ENCODE measurements around the gene KCNIP1. TPM values are rescaled to one million over a fixed set of nuclear protein-coding genes. Genes with fewer than 3 reads are reported as not detected.

KCNIP1 gene
- total and polyA plus RNA-seq, 8 donors, result 0.20 to 0.73 (median 0.31) TPM; not detected in 3

DNA sequence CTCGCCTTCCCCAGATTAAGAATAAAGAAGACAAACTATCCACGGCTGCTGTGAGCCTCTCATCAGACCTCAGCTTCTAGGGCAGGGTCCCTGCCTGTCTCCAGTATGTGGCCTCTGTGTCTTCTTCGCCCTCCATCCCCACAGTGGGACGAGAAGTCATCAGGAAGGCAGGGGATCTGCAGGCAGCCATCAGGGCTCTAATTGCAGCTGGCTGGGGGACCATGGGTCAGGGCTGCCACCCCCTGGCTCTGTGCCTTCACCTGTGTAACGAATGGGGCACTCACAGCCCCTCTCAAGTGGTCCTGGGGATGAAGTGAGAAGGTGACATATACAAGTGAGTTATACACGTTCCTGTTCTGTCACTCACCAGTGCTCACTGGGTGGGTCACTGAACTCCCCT lies 139.8 kb downstream of the KCNIP1 start:
- Histone ChIP-seq H3K4me1 (no peaks in the 10 kb centered on the region), H3K4me3 (no peak overlapping the region), H3K36me3 (no peaks in the 10 kb centered on the region), H3K27ac (no peak overlapping the region), H3K27me3 (peaks cover 0 to 37% (median 7%) of the 10 kb centered on the region in 3 donors), H3K9me3 (no peaks in the 10 kb centered on the region)
- TF ChIP-seq, protein P1, sequence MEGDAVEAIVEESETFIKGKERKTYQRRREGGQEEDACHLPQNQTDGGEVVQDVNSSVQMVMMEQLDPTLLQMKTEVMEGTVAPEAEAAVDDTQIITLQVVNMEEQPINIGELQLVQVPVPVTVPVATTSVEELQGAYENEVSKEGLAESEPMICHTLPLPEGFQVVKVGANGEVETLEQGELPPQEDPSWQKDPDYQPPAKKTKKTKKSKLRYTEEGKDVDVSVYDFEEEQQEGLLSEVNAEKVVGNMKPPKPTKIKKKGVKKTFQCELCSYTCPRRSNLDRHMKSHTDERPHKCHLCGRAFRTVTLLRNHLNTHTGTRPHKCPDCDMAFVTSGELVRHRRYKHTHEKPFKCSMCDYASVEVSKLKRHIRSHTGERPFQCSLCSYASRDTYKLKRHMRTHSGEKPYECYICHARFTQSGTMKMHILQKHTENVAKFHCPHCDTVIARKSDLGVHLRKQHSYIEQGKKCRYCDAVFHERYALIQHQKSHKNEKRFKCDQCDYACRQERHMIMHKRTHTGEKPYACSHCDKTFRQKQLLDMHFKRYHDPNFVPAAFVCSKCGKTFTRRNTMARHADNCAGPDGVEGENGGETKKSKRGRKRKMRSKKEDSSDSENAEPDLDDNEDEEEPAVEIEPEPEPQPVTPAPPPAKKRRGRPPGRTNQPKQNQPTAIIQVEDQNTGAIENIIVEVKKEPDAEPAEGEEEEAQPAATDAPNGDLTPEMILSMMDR (IDR thresholded peaks at IDR 0.05), result no peak
- TF ChIP-seq POLR2AphosphoS5 (IDR thresholded peaks at IDR 0.05), result no peak
- no peak for TF ChIP-seq EP300 (IDR thresholded peaks at IDR 0.05)
- no peak for TF ChIP-seq POLR2A (IDR thresholded peaks at IDR 0.05)
- no peak for DNase-seq
- WGBS, 5 donors, result 47 to 57% (median 54%) methylated on average over 4 to 6 of the region's 6 CpGs
- intact Hi-C loops (cut with DNase I; ENCODE audit: low total_unique reads), result no loop called here

DNA sequence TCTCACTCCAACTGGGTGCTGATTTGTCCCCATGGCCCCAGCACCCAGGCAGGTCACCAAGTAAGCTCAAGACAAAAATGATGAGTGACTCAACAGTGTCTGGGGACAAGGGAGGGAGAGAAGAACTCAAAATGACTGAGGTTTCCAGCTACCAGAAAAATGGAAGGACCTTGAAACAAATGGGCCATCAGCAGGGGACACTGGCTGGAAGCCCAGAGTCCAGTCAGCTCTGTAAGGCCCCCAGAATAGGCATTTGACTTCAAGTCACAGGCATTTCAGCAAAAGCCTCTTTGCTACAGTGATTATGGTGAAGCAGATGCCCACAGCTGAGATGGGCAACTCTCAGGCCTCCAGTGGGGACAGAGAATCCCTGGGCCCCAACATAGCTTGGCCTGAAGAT lies 140.7 kb downstream of the KCNIP1 start:
- no peaks in the 10 kb centered on the region for H3K36me3 ChIP-seq
- no peak for TF ChIP-seq POLR2AphosphoS5 (IDR thresholded peaks at IDR 0.05)
- no peak for TF ChIP-seq POLR2A (IDR thresholded peaks at IDR 0.05)
- TF ChIP-seq EP300 (IDR thresholded peaks at IDR 0.05), result no peak
- TF ChIP-seq, protein P1 (IDR thresholded peaks at IDR 0.05), result no peak
- peaks cover 0 to 37% (median 7%) of the 10 kb centered on the region in 3 donors for H3K27me3 ChIP-seq
- no peak overlapping the region for H3K27ac ChIP-seq
- H3K4me1 ChIP-seq, result no peaks in the 10 kb centered on the region
- H3K9me3 ChIP-seq, result no peaks in the 10 kb centered on the region
- intact Hi-C loops (cut with DNase I; ENCODE audit: low total_unique reads), result no loop called here
- DNase-seq, result no peak
- no peak overlapping the region for H3K4me3 ChIP-seq

GRCh38 chr5:170648541-170648940 lies 144.7 kb downstream of the KCNIP1 start:
- 72 to 93% (median 90%) methylated on average over 2 of the region's 2 CpGs for WGBS, 5 donors
- H3K4me1 ChIP-seq, result no peaks in the 10 kb centered on the region
- DNase-seq, result no peak
- peaks cover 0 to 15% (median 1%) of the 10 kb centered on the region in 3 donors for H3K27me3 ChIP-seq
- H3K27ac ChIP-seq, result no peak overlapping the region
- no peaks in the 10 kb centered on the region for H3K9me3 ChIP-seq
- intact Hi-C loops (cut with DNase I; ENCODE audit: low total_unique reads), result no loop called here
- no peaks in the 10 kb centered on the region for H3K36me3 ChIP-seq
- H3K4me3 ChIP-seq, result no peak overlapping the region
- TF ChIP-seq, protein P1 (IDR thresholded peaks at IDR 0.05), result no peak
- TF ChIP-seq POLR2AphosphoS5 (IDR thresholded peaks at IDR 0.05) (no peak), POLR2A (IDR thresholded peaks at IDR 0.05) (no peak), EP300 (IDR thresholded peaks at IDR 0.05) (no peak)

GRCh38 chr5:170650850-170651249 lies 147.0 kb downstream of the KCNIP1 start:
- Histone ChIP-seq H3K27me3 (no peaks in the 10 kb centered on the region), H3K4me3 (no peak overlapping the region), H3K27ac (no peak overlapping the region), H3K36me3 (no peaks in the 10 kb centered on the region), H3K4me1 (no peaks in the 10 kb centered on the region), H3K9me3 (no peaks in the 10 kb centered on the region)
- DNase-seq, result no peak
- WGBS, 5 donors, result 74 to 97% (median 82%) methylated on average over 2 of the region's 2 CpGs
- TF ChIP-seq, protein P1 (IDR thresholded peaks at IDR 0.05), result no peak
- TF ChIP-seq EP300 (IDR thresholded peaks at IDR 0.05) (no peak), POLR2A (IDR thresholded peaks at IDR 0.05) (no peak), POLR2AphosphoS5 (IDR thresholded peaks at IDR 0.05) (no peak)
- intact Hi-C loops (cut with DNase I; ENCODE audit: low total_unique reads), result no loop called here

All from stomach (tissue), 9 donors.